Thyroid gland (tissue), 4 donors: ENCODE measurements around the gene ENOX2.

Experiments used
- POLR2A ChIP-seq, 2 donors: fragments of 450-650 bp; IDR thresholded peaks; one replicate each; pipeline ENCODE4 v1.6.1; 2017; ENCODE audit warnings: antibody characterized with exemption in 2 of 2, mild to moderate bottlenecking in 2 of 2, moderate library complexity in 1 of 2
- TF ChIP-seq, protein P1 (sequence below), 6 experiments: fragments of 200-600 bp in 3 of 6; fragments of 450-650 bp in 3 of 6; sonication (generic) in 3 of 6; IDR thresholded peaks; one replicate each; pipeline ENCODE4 v1.5.1; 2016 to 2019; ENCODE audit warnings: antibody characterized with exemption in 6 of 6, mild to moderate bottlenecking in 2 of 6, inconsistent platforms in 1 of 6, moderate library complexity in 1 of 6

DNA sequence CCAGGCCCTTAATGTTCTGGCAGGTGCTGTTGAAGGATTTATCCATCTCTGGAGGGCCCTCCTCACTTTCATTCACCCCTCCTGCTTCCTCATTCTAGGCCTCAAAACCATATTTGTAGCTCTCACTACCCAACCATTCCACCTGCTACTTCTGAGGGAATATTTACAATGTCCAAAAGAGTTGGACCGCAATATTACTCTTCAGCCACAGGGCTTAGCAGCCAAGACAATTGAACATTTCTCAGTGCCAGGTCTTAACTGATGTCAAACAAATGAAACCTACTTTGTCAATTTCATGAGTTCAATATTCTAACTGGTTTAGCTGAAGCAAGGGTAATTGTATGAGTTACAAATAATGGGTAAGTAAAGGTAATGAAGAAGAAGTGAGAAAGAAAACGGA is 113.2 kb downstream of the ENOX2 start:
- TF ChIP-seq, protein P1, sequence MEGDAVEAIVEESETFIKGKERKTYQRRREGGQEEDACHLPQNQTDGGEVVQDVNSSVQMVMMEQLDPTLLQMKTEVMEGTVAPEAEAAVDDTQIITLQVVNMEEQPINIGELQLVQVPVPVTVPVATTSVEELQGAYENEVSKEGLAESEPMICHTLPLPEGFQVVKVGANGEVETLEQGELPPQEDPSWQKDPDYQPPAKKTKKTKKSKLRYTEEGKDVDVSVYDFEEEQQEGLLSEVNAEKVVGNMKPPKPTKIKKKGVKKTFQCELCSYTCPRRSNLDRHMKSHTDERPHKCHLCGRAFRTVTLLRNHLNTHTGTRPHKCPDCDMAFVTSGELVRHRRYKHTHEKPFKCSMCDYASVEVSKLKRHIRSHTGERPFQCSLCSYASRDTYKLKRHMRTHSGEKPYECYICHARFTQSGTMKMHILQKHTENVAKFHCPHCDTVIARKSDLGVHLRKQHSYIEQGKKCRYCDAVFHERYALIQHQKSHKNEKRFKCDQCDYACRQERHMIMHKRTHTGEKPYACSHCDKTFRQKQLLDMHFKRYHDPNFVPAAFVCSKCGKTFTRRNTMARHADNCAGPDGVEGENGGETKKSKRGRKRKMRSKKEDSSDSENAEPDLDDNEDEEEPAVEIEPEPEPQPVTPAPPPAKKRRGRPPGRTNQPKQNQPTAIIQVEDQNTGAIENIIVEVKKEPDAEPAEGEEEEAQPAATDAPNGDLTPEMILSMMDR (IDR thresholded peaks at IDR 0.05) = no peak
- TF ChIP-seq POLR2A (IDR thresholded peaks at IDR 0.05) = no peak
